A549 (cell line): ENCODE data around the gene TRPM5. TPM values are rescaled to one million over a fixed set of nuclear protein-coding genes. Genes with fewer than 3 reads are reported as not detected.

ENCODE experiments used
- ATAC-seq, 2 experiments: fragments of 200-7000 bp in 1 of 2; fragments of >200 bp in 1 of 2; cut with Nextera tagmentation in 1 of 2; cut with Tn5 transposase in 1 of 2; 3 replicates each; pipeline versions ENCODE4 v1.8.0 to v1.9.1; 2018 to 2020; ENCODE audit warnings: mild to moderate bottlenecking in 1 of 2, moderate library complexity in 1 of 2
- CTCF ChIA-PET: fragments of 300-600 bp; sonication (Branson Sonifier 250); formaldehyde crosslinking; extraction: SDS; loops from one replicate; lab custom pipeline; 2021; ENCODE audit warnings: antibody characterized with exemption, inconsistent platforms; lab: Yijun Ruan, JAX
- POLR2A ChIA-PET: fragments of 350-600 bp; formaldehyde crosslinking; extraction: SDS; loops from one replicate; lab custom pipeline; 2021; ENCODE audit warnings: antibody characterized with exemption, inconsistent platforms; lab: Yijun Ruan, JAX
- DNase-seq, 2 experiments: peaks; one replicate each; pipeline versions ENCODE4 v3.0.0 to v3.0.0-alpha.2; 2011 to 2016; ENCODE audit warnings: low read depth in 1 of 2, low spot score in 1 of 2
- FAIRE-seq: peaks from 2 replicates; lab custom pipeline; 2011; peaks lifted over from hg19 to GRCh38; lab: Jason Lieb, UNC
- H3K27ac ChIP-seq, 2 experiments: fragments of >200 bp; sonication (Bioruptor Twin); formaldehyde crosslinking; 3 replicates each; pipeline ENCODE4 v1.5.1; 2016 to 2017
- H3K4me1 ChIP-seq: fragments of >200 bp; sonication (Bioruptor Twin); formaldehyde crosslinking; 3 replicates; pipeline ENCODE4 v1.6.1; 2016
- H3K4me2 ChIP-seq: fragments of >200 bp; sonication (Bioruptor Twin); formaldehyde crosslinking; 3 replicates; pipeline ENCODE4 v1.6.1; 2016
- H3K4me3 ChIP-seq: fragments of >200 bp; sonication (Bioruptor Twin); formaldehyde crosslinking; 3 replicates; pipeline ENCODE4 v1.5.1; 2016
- H3K9me3 ChIP-seq: fragments of >200 bp; sonication (Bioruptor Twin); formaldehyde crosslinking; 3 replicates; pipeline ENCODE4 v1.6.1; 2016
- CEBPB ChIP-seq, 2 experiments: fragments of >200 bp in 1 of 2; sonication (Bioruptor Twin) in 1 of 2; formaldehyde crosslinking in 1 of 2; IDR thresholded peaks; 2 replicates each; pipeline ENCODE4 v1.6.1; 2012 to 2016
- CHD4 ChIP-seq: fragments of 200-600 bp; sonication (generic); IDR thresholded peaks from 2 replicates; pipeline ENCODE4 v1.6.1; 2016; ENCODE audit warnings: antibody characterized with exemption, mild to moderate bottlenecking, borderline replicate concordance
- EHF ChIP-seq: fragments of 250-450 bp; sonication (Bioruptor Pico); IDR thresholded peaks from 2 replicates; pipeline ENCODE4 v1.5.0; 2020; ENCODE audit warnings: mild to moderate bottlenecking
- FOSB ChIP-seq: fragments of 250-450 bp; sonication (Bioruptor Pico); IDR thresholded peaks from 2 replicates; pipeline ENCODE4 v1.5.0; 2020; ENCODE audit warnings: mild to moderate bottlenecking, moderate library complexity
- GATA3 ChIP-seq: IDR thresholded peaks from 2 replicates; pipeline ENCODE4 v1.6.1; 2012; ENCODE audit warnings: borderline replicate concordance
- HES2 ChIP-seq: fragments of >200 bp; sonication (Bioruptor Twin); formaldehyde crosslinking; IDR thresholded peaks from 2 replicates; pipeline ENCODE4 v1.6.1; 2016
- HEYL ChIP-seq: fragments of 250-450 bp; sonication (Bioruptor Pico); IDR thresholded peaks from 2 replicates; pipeline ENCODE4 v1.8.0; 2021; ENCODE audit warnings: mild to moderate bottlenecking, moderate library complexity
- HOXA7 ChIP-seq: fragments of 250-450 bp; sonication (Bioruptor Pico); IDR thresholded peaks from 2 replicates; pipeline ENCODE4 v1.5.0; 2020; ENCODE audit warnings: mild to moderate bottlenecking, moderate library complexity
- HOXB13 ChIP-seq: fragments of 250-450 bp; sonication (Bioruptor Pico); IDR thresholded peaks from 2 replicates; pipeline ENCODE4 v1.5.0; 2020; ENCODE audit warnings: low read depth, mild to moderate bottlenecking, moderate library complexity
- JUNB ChIP-seq: fragments of >200 bp; sonication (Bioruptor Twin); formaldehyde crosslinking; IDR thresholded peaks from 2 replicates; pipeline ENCODE4 v1.6.1; 2016
- MAFK ChIP-seq: fragments of 450-650 bp; IDR thresholded peaks from 2 replicates; pipeline ENCODE4 v1.6.1; 2014; ENCODE audit not compliant: partially characterized antibody
- MAX ChIP-seq: IDR thresholded peaks from 2 replicates; pipeline ENCODE4 v1.6.1; 2012
- MAZ ChIP-seq: fragments of 150-350 bp; IDR thresholded peaks from 2 replicates; pipeline ENCODE4 v1.6.1; 2014; ENCODE audit warnings: antibody characterized with exemption, low read depth, low read length, borderline replicate concordance
- MYC ChIP-seq: IDR thresholded peaks from 2 replicates; pipeline ENCODE4 v1.6.1; 2012; ENCODE audit warnings: mild to moderate bottlenecking, inconsistent platforms, low read length, improper control_type of control experiment, borderline replicate concordance
- NR3C1 ChIP-seq: fragments of >200 bp; sonication (Bioruptor Twin); formaldehyde crosslinking; IDR thresholded peaks from 3 replicates; pipeline ENCODE4 v1.6.1; 2017
- POLR2A ChIP-seq: IDR thresholded peaks from 2 replicates; pipeline ENCODE4 v1.6.1; 2012; ENCODE audit warnings: mild to moderate bottlenecking, low read length
- RAD21 ChIP-seq, 2 experiments: fragments of >200 bp in 1 of 2; sonication (Bioruptor Twin) in 1 of 2; formaldehyde crosslinking in 1 of 2; IDR thresholded peaks in 1 of 2; conservative IDR thresholded peaks in 1 of 2; 2 replicates in 1 of 2; 3 replicates in 1 of 2; pipeline ENCODE4 v1.6.1; 2012 to 2018; ENCODE audit warnings: inconsistent platforms in 1 of 2
- USF2 ChIP-seq: fragments of 450-650 bp; IDR thresholded peaks from 2 replicates; pipeline ENCODE4 v1.6.1; 2014; ENCODE audit warnings: antibody characterized with exemption
- ZC3H11A ChIP-seq: fragments of 450-650 bp; IDR thresholded peaks from 2 replicates; pipeline ENCODE4 v1.6.1; 2014; ENCODE audit warnings: antibody characterized with exemption, mild to moderate bottlenecking
- ZNF302 ChIP-seq: fragments of 250-450 bp; sonication (Bioruptor Pico); IDR thresholded peaks from 2 replicates; pipeline ENCODE4 v1.9.0; 2021; ENCODE audit warnings: inconsistent platforms, mild to moderate bottlenecking, moderate library complexity
- ZSCAN20 ChIP-seq: fragments of 250-450 bp; sonication (Bioruptor Pico); IDR thresholded peaks from 2 replicates; pipeline ENCODE4 v1.8.0; 2022; ENCODE audit warnings: mild to moderate bottlenecking, moderate library complexity
- whole genome bisulfite sequencing: methylation state at CpG from one replicate; pipeline ENCODE4 v1.1.6; 2017; ENCODE audit errors: missing lambda C conversion rate; 5-methylcytosine and 5-hydroxymethylcytosine counted together
- polyA plus RNA-seq, 4 experiments: library from polyadenylated mRNA; depleted of rRNA in 3 of 4; stranded (reverse); fragments of >200 nt; fragmentation: RNase III in 1 of 4; extraction: RNeasy Plus Mini Kit Qiagen cat#74134 plus additional on column Dnase treatment in 1 of 4; gene quantifications; 2 replicates in 3 of 4; 3 replicates in 1 of 4; pipeline ENCODE4 v1.2.3, GENCODE V29; 2011 to 2017
- TF ChIP-seq, protein P1 (sequence below): fragments of 250-450 bp; sonication (Bioruptor Pico); IDR thresholded peaks from 2 replicates; pipeline ENCODE4 v1.5.0; 2020; ENCODE audit warnings: low read depth, mild to moderate bottlenecking, moderate library complexity
- TF ChIP-seq, protein P2 (sequence below): fragments of 150-350 bp; IDR thresholded peaks from 2 replicates; pipeline ENCODE4 v1.6.1; 2014; ENCODE audit warnings: low read depth, mild to moderate bottlenecking, low read length

Gene TRPM5
- polyA plus RNA-seq, 2 of the 4 experiments (the other 2 are of a cell fraction) = not detected

DNA sequence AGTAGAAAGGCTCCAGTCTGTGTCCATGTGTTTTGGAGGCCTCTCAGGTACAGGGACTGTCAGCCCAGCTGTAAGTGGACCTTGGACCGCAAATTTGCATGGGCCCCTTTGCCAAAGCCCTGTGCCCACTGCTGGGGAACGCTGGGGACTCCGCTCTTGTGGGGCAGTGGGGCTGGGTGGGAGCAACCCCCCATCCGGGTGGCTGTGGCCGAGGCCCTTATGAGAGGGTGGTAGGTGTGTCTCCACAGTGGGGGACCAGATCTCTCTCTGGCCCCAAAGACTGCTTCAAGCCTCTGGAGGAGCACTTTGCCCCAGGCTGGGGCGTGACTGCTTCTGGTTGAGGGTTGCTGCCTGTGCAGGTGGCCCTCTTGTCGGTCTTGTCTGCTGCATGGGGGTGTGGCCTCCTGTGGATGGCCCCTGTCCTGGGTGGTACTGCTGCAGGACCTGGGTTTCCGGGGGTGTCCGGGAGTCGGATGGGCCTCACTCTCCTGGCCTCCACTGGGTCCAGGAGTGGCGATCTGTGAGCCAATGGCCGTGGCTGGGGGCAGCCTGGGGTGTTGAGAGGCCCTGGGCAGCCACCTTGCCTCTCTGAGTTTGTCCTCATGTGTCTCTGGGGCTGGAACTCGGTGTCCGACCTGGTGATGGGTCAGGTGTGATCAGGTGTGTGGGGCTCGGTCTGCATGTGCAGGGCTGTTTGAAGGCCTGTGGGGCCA is 16.4 kb upstream of the TRPM5 start:
- WGBS = 57% methylated on average over 13 of the region's 15 CpGs
- TF ChIP-seq ZNF302 (CRISPR knock-in tag) (no peak), MAX (no peak)
- ChIA-PET CTCF (interaction anchor here (0.8 kb wide), 1 partner anchor 21 kb away, joined by 3 read pairs; no protein-coding TSS in a partner anchor), POLR2A (no interaction called here)
- Histone ChIP-seq H3K4me1 (no peaks in the 10 kb centered on the region), H3K4me2 (no peak overlapping the region), H3K4me3 (no peak overlapping the region), H3K9me3 (no peaks in the 10 kb centered on the region), H3K27ac (no peak overlapping the region)
- ATAC-seq (no peak), FAIRE-seq (no peak), DNase-seq (no peak)

GRCh38 chr11:2459796-2460531 is 15.7 kb upstream of the TRPM5 start:
- TF ChIP-seq MAFK (no peak), HEYL (CRISPR knock-in tag) (no peak), MAZ (no peak), CHD4 (no peak), FOSB (no peak), MYC (no peak), JUNB (no peak)
- TF ChIP-seq, protein P1, sequence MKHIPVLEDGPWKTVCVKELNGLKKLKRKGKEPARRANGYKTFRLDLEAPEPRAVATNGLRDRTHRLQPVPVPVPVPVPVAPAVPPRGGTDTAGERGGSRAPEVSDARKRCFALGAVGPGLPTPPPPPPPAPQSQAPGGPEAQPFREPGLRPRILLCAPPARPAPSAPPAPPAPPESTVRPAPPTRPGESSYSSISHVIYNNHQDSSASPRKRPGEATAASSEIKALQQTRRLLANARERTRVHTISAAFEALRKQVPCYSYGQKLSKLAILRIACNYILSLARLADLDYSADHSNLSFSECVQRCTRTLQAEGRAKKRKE (CRISPR knock-in tag) = no peak
- no peaks in the 10 kb centered on the region for H3K4me1 ChIP-seq
- H3K9me3 ChIP-seq = no peaks in the 10 kb centered on the region
- no peak overlapping the region for H3K27ac ChIP-seq
- CTCF ChIA-PET = interaction anchor here (1.7 kb wide), 1 partner anchor 40 kb away, joined by 5 read pairs; no protein-coding TSS in a partner anchor
- no peak overlapping the region for H3K4me2 ChIP-seq
- POLR2A ChIA-PET = no interaction called here
- 75% methylated on average over 11 of the region's 13 CpGs for WGBS
- DNase-seq (no peak), ATAC-seq (peak; percentile 11 to 19; a peak in 2 of 6 replicates), FAIRE-seq (no peak)
- H3K4me3 ChIP-seq = no peak overlapping the region

GRCh38 chr11:2459016-2459725 is 14.9 kb upstream of the TRPM5 start:
- H3K4me2 ChIP-seq = no peak overlapping the region
- no peak for FAIRE-seq
- no peak for DNase-seq
- TF ChIP-seq EHF (CRISPR knock-in tag) (no peak), ZNF302 (CRISPR knock-in tag) (no peak), ZC3H11A (no peak), NR3C1 (no peak), CEBPB (IDR thresholded peaks at IDR 0.05) (no peak), USF2 (no peak), CHD4 (no peak), HES2 (no peak), ZSCAN20 (no peak), GATA3 (no peak), HOXA7 (CRISPR knock-in tag) (no peak), RAD21 (conservative IDR thresholded peaks at IDR 0.05 in 1 of 2, IDR thresholded peaks at IDR 0.05 in 1 of 2) (no peak), MAFK (no peak), POLR2A (no peak), HOXB13 (CRISPR knock-in tag) (no peak)
- TF ChIP-seq, protein P2, sequence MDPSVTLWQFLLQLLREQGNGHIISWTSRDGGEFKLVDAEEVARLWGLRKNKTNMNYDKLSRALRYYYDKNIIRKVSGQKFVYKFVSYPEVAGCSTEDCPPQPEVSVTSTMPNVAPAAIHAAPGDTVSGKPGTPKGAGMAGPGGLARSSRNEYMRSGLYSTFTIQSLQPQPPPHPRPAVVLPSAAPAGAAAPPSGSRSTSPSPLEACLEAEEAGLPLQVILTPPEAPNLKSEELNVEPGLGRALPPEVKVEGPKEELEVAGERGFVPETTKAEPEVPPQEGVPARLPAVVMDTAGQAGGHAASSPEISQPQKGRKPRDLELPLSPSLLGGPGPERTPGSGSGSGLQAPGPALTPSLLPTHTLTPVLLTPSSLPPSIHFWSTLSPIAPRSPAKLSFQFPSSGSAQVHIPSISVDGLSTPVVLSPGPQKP = no peak
- CTCF ChIA-PET = interaction anchor here (1.0 to 1.7 kb wide), 2 partner anchors 9 to 39 kb away, joined by 3 to 5 read pairs; no protein-coding TSS in a partner anchor
- H3K4me3 ChIP-seq = no peak overlapping the region
- no peaks in the 10 kb centered on the region for H3K9me3 ChIP-seq
- no peaks in the 10 kb centered on the region for H3K4me1 ChIP-seq
- 34% methylated on average over 17 of the region's 20 CpGs for WGBS
- H3K27ac ChIP-seq = no peak overlapping the region
- no peak for ATAC-seq
- POLR2A ChIA-PET = no interaction called here
